Fibroblast of mammary gland (primary cell): Measurements from ENCODE around the gene NCS1.

Source experiments
- DNase-seq: peaks from one replicate; pipeline ENCODE4 v3.0.0-alpha.2; 2010; ENCODE audit warnings: low read depth
- H3K4me3 ChIP-seq: 2 replicates; pipeline ENCODE4 v1.5.1; 2011; ENCODE audit warnings: low read depth, mild to moderate bottlenecking, low read length, moderate library complexity; ENCODE audit not compliant: control insufficient read depth
- TF ChIP-seq, protein P1 (sequence below): conservative IDR thresholded peaks from 2 replicates; pipeline ENCODE4 v1.5.1; 2011; ENCODE audit warnings: low read depth, low read length, inconsistent platforms; ENCODE audit not compliant: control insufficient read depth, insufficient read depth

The NCS1 gene

DNA sequence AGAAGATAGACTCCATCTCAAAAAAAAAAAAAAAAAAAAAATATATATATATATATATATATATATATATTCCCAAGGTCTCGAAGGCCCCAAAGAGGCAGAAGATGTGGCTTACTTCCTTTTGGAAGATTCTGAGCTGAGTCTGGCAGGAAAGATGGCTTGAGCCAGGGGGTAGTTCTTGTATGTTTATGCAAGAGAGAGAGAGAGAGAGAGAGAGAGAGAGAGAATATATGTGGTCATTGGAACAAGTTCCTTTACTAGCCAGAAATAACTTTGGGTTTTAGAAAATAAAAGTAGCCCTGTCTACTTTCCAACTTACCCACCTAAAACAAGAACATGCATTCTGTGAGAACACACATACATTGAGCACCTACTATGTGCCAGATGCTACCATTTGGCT, 17.6 kb downstream of the NCS1 start:
- peak; percentile 64 for DNase-seq
- TF ChIP-seq, protein P1, sequence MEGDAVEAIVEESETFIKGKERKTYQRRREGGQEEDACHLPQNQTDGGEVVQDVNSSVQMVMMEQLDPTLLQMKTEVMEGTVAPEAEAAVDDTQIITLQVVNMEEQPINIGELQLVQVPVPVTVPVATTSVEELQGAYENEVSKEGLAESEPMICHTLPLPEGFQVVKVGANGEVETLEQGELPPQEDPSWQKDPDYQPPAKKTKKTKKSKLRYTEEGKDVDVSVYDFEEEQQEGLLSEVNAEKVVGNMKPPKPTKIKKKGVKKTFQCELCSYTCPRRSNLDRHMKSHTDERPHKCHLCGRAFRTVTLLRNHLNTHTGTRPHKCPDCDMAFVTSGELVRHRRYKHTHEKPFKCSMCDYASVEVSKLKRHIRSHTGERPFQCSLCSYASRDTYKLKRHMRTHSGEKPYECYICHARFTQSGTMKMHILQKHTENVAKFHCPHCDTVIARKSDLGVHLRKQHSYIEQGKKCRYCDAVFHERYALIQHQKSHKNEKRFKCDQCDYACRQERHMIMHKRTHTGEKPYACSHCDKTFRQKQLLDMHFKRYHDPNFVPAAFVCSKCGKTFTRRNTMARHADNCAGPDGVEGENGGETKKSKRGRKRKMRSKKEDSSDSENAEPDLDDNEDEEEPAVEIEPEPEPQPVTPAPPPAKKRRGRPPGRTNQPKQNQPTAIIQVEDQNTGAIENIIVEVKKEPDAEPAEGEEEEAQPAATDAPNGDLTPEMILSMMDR, result no peak
- H3K4me3 ChIP-seq, result no peak overlapping the region

- TF ChIP-seq, protein P1, result no peak
- no peak overlapping the region for H3K4me3 ChIP-seq
- DNase-seq, result no peak
Measured at GRCh38 chr9:130191068-130191748, 19.0 kb downstream of the NCS1 start.

DNA sequence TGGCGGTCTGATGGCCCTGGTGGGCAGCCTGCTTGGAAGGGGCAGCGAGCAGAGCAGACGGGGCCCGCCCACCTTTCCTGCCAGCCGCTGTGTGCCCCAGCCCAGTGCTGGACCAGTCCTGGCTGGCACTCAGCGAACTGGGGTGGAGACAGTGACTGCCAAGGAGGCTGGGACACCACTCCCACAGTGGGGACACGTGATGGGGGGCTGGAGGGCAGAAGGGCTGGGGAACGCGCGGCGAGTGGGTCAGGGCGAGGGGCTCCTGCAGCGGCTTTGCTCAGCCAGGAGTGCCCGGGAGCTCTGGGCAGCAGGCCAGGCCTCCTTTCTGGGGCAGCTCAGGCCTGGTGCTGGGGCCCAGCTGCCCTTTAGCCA, 19.5 kb downstream of the NCS1 start:
- H3K4me3 ChIP-seq, result no peak overlapping the region
- DNase-seq, result no peak
- TF ChIP-seq, protein P1, result no peak

DNA sequence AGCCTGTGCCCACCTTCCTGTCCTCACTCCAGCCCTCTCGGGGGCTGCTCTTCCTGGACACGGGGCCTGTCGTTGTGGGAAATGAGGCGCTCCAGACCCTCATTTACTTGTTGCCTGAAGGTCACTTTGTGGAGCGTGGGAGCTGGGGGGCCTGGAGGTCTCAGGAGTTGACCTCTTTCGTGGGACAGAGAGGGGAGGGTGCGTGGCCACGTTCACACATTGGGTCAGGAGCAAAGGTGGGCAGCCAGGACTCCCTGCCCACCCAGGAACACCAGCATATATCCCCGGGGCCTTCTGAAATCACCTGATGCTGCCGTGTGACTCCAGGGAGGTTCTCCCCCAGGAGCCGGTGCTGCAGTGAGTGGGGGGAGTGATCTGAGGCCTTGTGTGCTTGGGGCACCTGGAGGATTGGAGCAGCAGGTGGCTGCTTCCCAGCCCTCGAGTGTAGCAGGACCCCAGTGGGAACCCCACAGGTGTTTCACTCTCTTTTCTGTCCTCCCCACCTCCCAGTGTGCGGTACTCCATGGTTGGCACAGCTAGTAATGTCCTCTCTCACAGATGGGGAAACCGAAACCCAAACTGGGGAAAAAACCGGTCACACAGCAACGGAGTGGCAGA, 20.3 kb downstream of the NCS1 start:
- TF ChIP-seq, protein P1, result no peak
- no peak for DNase-seq
- H3K4me3 ChIP-seq, result no peak overlapping the region

GRCh38 chr9:130193103-130193502, 20.9 kb downstream of the NCS1 start:
- TF ChIP-seq, protein P1, result no peak
- H3K4me3 ChIP-seq, result no peak overlapping the region
- no peak for DNase-seq

DNA sequence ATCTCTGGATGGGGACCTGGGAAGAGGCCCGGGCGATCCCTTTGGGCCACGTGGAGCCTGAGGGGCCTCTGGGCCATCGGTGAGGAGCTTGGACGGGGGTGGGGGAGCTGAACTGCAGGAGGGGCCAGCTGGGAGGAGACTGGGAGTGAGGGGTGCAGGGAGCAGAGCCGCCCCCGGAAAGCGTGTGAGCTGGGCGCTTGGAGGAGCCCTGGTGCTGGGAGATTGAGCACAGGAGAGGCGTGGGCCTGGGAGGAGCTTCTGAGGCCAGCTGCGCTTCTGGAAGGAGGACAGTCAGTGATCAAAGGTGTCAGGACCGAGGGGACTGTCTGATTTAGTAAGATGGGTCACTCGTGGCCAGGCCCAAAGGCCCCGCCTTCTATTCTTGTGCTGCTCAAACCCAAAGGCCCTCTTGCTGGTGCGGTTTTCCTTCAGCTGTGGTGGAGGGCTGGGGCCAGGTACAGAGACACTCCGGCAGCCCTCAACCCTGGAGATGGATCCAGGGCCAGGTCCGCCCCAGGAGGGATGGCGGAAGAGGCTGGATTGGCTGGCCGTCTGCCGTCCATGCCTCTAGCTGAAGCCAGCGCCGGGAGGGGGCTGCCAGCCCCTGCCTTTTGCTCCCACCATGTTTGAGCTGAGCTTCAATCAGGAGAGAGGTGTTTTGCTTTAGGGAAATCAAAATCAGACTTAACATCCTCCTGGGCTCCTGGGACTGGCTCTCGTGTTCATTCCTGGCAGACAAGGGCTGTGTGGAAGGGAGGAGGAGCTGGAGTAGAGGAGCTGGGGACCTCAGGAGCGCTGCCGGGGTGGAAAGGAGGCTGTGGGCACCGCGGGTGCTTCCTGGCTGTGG, 21.6 kb downstream of the NCS1 start:
- TF ChIP-seq, protein P1, result no peak
- peak; percentile 31 for DNase-seq
- no peak overlapping the region for H3K4me3 ChIP-seq
